Natural killer cell (primary cell): ENCODE measurements around the gene WDR18. TPM values are rescaled to one million over a fixed set of nuclear protein-coding genes. Genes with fewer than 3 reads are reported as not detected.
"Not testable (repeated sequence)": the region's sequence is repeated elsewhere in the genome, so short reads cannot be mapped to it uniquely, and the experiment has no call there.

ENCODE experiments used
- ATAC-seq, 3 donors: fragments of 150-1000 bp in 2 of 3; fragments of 200-7000 bp in 1 of 3; cut with Tn5 transposase; 1 replicate in 1 of 3; 2 replicates in 2 of 3; pipeline ENCODE4 v1.10.0; 2021; ENCODE audit warnings: mild to moderate bottlenecking in 2 of 3, moderate library complexity in 2 of 3
- DNase-seq, 2 donors: peaks; one replicate each; pipeline versions ENCODE4 v3.0.0 to v3.0.0-alpha.2; 2013 to 2021; ENCODE audit warnings: mixed read lengths in 1 of 2
- H3K27ac ChIP-seq: one replicate; pipeline ENCODE4 v1.5.1; 2013; ENCODE audit warnings: mild to moderate bottlenecking, low read length
- H3K27me3 ChIP-seq: one replicate; pipeline ENCODE4 v1.6.1; 2013; ENCODE audit warnings: low read length; ENCODE audit not compliant: control insufficient read depth, insufficient read depth
- H3K36me3 ChIP-seq: one replicate; pipeline ENCODE4 v1.6.1; 2013; ENCODE audit warnings: low read length; ENCODE audit not compliant: control insufficient read depth, insufficient read depth
- H3K4me1 ChIP-seq: one replicate; pipeline ENCODE4 v1.6.1; 2013; ENCODE audit warnings: low read length; ENCODE audit not compliant: control insufficient read depth, insufficient read depth
- H3K4me3 ChIP-seq: one replicate; pipeline ENCODE4 v1.5.1; 2013; ENCODE audit warnings: low read length
- H3K9me3 ChIP-seq: one replicate; pipeline ENCODE4 v1.6.1; 2013; ENCODE audit warnings: low read length; ENCODE audit not compliant: control insufficient read depth, insufficient read depth
- H3K27ac Mint-ChIP-seq, 2 donors: one replicate each; pipeline ENCODE4 v1.8.0; 2022; ENCODE audit warnings: mild to moderate bottlenecking in 2 of 2, mixed read lengths in 2 of 2, moderate library complexity in 1 of 2
- H3K27me3 Mint-ChIP-seq, 2 donors: one replicate each; pipeline ENCODE4 v1.8.0; 2022; ENCODE audit warnings: low read depth in 2 of 2, mixed read lengths in 2 of 2
- H3K36me3 Mint-ChIP-seq: one replicate; pipeline ENCODE4 v1.8.0; 2022; ENCODE audit warnings: mixed read lengths
- H3K4me1 Mint-ChIP-seq, 2 donors: one replicate each; pipeline ENCODE4 v1.8.0; 2022; ENCODE audit warnings: mixed read lengths in 2 of 2
- H3K4me3 Mint-ChIP-seq: one replicate; pipeline ENCODE4 v1.8.0; 2022; ENCODE audit warnings: mild to moderate bottlenecking, moderate library complexity, mixed read lengths
- H3K9me3 Mint-ChIP-seq, 2 donors: one replicate each; pipeline ENCODE4 v1.8.0; 2022; ENCODE audit warnings: mixed read lengths in 2 of 2
- WGBS: methylation state at CpG from one replicate; pipeline ENCODE4 v1.1.7; 2013; ENCODE audit warnings: missing lambda C conversion rate; ENCODE audit not compliant: insufficient coverage; 5-methylcytosine and 5-hydroxymethylcytosine counted together
- intact Hi-C: fragments of 100-400 bp; cut with micrococcal nuclease; formaldehyde crosslinking; loops from one replicate; pipeline ENCODE4 v1.14.2; 2022
- total RNA-seq, 4 donors: library from RNA; stranded (reverse); fragments of 120-200 nt in 1 of 4; gene quantifications; one replicate each; pipeline versions ENCODE4 v1.2.3 to v1.2.4, GENCODE V29; 2013 to 2022
- TF ChIP-seq, protein P1 (sequence below): fragments of 200-600 bp; IDR thresholded peaks from one replicate; pipeline ENCODE4 v1.8.0; 2022; ENCODE audit warnings: antibody characterized with exemption

WDR18 gene
- total RNA-seq, 3 donors from 2014 or later (not counting 1 experiment from before 2014, with no cell fraction given) = 17.5 to 25.4 (median 22.7) TPM

DNA sequence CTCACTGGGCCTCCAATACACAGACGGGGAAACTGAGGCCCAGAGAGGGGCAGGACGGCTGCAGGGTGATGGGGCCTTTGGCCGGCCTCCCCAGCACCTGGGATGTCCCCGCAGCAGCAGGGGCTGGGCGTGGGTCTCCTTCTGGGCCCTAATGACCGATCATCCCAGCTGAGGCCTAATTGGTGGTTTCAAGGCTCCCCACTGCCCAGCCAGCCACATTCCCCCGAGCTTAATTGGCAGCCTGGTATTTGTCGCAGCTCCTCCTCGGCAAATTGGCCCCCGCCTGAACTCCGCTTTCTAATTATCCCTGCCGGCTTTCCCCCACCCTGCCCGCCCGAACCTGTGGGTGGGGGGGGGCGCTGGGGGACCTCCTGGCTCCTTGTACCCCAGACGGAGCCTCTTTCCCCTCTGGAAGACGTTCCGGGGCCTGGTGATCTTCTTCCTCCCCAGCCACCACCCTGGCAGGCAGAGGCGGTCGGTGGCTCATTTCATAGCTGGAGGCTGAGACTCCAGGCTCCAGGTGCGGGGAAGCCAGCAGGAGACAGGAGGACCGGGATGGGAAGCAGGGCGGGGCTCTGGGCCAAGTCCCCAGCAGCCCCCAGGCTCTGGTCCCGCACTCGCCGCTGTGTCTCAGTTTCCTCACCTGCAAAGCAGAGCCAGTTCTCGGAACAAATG lies 27.2 kb upstream of the WDR18 start:
- Histone ChIP-seq H3K27me3 (no peaks in the 10 kb centered on the region), H3K4me3 (no peak overlapping the region), H3K9me3 (no peaks in the 10 kb centered on the region), H3K27ac (no peak overlapping the region), H3K4me1 (peaks cover 21% of the 10 kb centered on the region), H3K36me3 (peaks cover 2% of the 10 kb centered on the region)
- DNase-seq (no peak), ATAC-seq (no peak)
- TF ChIP-seq, protein P1, sequence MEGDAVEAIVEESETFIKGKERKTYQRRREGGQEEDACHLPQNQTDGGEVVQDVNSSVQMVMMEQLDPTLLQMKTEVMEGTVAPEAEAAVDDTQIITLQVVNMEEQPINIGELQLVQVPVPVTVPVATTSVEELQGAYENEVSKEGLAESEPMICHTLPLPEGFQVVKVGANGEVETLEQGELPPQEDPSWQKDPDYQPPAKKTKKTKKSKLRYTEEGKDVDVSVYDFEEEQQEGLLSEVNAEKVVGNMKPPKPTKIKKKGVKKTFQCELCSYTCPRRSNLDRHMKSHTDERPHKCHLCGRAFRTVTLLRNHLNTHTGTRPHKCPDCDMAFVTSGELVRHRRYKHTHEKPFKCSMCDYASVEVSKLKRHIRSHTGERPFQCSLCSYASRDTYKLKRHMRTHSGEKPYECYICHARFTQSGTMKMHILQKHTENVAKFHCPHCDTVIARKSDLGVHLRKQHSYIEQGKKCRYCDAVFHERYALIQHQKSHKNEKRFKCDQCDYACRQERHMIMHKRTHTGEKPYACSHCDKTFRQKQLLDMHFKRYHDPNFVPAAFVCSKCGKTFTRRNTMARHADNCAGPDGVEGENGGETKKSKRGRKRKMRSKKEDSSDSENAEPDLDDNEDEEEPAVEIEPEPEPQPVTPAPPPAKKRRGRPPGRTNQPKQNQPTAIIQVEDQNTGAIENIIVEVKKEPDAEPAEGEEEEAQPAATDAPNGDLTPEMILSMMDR = no peak
- intact Hi-C loops = no loop called here
- Mint-ChIP-seq H3K27ac (no peak overlapping the region), H3K4me3 (no peak overlapping the region), H3K9me3 (no peaks in the 10 kb centered on the region), H3K36me3 (no peaks in the 10 kb centered on the region), H3K27me3 (no peaks in the 10 kb centered on the region), H3K4me1 (peaks cover 0 to 11% of the 10 kb centered on the region in 2 donors)
- WGBS = 92% methylated on average over 27 of the region's 27 CpGs

DNA sequence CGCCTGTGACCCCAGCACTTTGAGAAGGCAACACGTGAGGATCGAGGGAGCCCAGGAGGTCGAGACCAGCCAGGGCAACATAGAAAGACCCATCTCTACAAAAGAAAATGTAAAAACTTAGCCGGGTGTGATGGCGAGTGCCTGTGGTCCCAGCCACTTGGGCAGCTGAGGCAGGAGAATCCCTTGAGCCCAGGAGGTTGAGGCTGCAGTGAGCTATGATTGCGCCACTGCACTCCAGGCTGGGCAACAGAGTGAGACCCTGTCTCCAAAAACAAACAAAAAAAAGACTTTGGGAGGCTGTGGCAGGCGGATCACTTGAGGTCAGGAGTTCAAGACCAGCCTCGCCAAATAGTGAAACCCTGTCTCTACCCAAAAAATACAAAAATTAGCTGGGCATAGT lies 26.6 kb upstream of the WDR18 start:
- intact Hi-C loops, H3K4me3 ChIP-seq, H3K27me3 ChIP-seq, DNase-seq, H3K9me3 Mint-ChIP-seq, H3K4me3 Mint-ChIP-seq, H3K36me3 Mint-ChIP-seq, H3K27me3 Mint-ChIP-seq, H3K27ac ChIP-seq, ATAC-seq, H3K9me3 ChIP-seq, H3K36me3 ChIP-seq, H3K27ac Mint-ChIP-seq: not testable (repeated sequence)
- peaks cover 0 to 11% of the 10 kb centered on the region in 2 donors for H3K4me1 Mint-ChIP-seq
- H3K4me1 ChIP-seq = peaks cover 16% of the 10 kb centered on the region
- WGBS = 96% methylated on average over 9 of the region's 9 CpGs

DNA sequence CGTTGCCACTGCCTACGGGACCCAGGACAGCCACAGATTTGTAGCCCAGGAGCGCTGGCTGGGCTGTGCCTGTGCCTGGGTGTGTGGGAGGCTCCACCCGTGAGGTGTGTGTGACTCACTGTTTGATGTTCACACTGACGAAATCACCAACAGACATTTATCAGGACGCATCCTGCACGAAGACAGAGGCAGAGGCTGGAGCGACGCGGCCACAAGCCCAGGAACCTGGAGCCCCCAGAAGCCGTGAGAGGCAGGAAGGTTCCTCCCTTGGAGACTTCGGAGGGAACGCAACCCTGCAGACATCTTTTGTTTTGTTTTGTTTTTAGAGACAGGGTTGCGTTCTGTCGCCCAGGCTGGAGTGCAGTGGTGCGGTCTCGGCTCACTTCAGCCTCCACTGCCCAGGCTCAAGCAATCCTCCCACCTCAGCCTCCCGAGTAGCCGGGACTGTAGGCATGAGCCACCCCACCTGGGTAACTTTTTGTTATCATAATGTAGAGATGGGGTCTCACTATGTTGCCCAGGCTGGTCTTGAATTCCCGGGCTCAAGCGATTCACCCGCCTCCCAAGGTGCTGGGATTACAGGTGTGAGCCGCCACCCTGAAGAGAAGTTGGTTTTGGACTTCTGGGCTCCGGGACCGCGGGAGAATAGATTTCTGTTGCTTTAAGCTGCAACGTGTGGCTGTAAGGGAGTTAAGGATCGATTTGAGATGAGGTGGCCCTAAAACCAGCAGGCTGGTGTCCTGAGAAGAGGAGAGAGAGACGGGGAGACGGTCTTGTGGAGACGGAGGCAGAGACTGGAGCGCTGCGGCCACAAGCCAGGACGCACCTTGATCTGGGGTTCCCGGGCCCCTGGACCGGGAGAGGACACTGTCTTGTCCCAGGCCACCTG lies 24.9 kb upstream of the WDR18 start:
- no peaks in the 10 kb centered on the region for H3K36me3 Mint-ChIP-seq
- no peaks in the 10 kb centered on the region for H3K4me1 ChIP-seq
- no peak overlapping the region for H3K4me3 ChIP-seq
- peaks cover 2% of the 10 kb centered on the region for H3K36me3 ChIP-seq
- TF ChIP-seq, protein P1 = no peak
- no peaks in the 10 kb centered on the region for H3K9me3 Mint-ChIP-seq
- 90% methylated on average over 32 of the region's 36 CpGs for WGBS
- H3K4me3 Mint-ChIP-seq = no peak overlapping the region
- ATAC-seq (no peak), DNase-seq (no peak)
- no peaks in the 10 kb centered on the region for H3K4me1 Mint-ChIP-seq
- H3K27me3 Mint-ChIP-seq = no peaks in the 10 kb centered on the region
- intact Hi-C loops = no loop called here
- H3K9me3 ChIP-seq = no peaks in the 10 kb centered on the region
- no peak overlapping the region for H3K27ac Mint-ChIP-seq
- no peak overlapping the region for H3K27ac ChIP-seq
- H3K27me3 ChIP-seq = no peaks in the 10 kb centered on the region

DNA sequence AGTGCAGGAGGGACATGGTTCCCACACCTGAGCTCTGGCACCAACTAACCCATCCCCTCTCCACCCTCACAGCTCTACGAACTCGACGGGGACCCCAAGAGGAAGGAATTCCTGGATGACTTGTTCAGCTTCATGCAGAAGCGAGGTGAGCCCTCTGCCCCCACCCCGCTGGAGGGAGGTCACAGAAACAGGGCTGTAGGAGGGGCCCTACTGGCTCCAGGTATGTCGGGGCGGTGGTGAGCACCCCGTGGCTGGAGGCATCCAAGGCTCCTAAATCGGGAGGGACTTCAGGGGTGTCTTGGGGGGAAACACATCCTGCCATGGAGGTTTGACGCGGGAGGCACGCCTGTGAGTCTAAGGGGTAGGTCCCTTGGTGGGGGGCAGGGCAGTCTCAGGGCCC lies 24.1 kb upstream of the WDR18 start:
- H3K4me1 ChIP-seq = no peaks in the 10 kb centered on the region
- no peaks in the 10 kb centered on the region for H3K9me3 Mint-ChIP-seq
- intact Hi-C loops = no loop called here
- 70% methylated on average over 10 of the region's 12 CpGs for WGBS
- ATAC-seq = no peak
- H3K9me3 ChIP-seq = no peaks in the 10 kb centered on the region
- H3K4me1 Mint-ChIP-seq = no peaks in the 10 kb centered on the region
- H3K27me3 ChIP-seq = no peaks in the 10 kb centered on the region
- no peak for DNase-seq
- no peak overlapping the region for H3K4me3 ChIP-seq
- H3K27me3 Mint-ChIP-seq = no peaks in the 10 kb centered on the region
- peaks cover 4% of the 10 kb centered on the region for H3K36me3 ChIP-seq
- H3K27ac Mint-ChIP-seq = no peak overlapping the region
- H3K4me3 Mint-ChIP-seq = no peak overlapping the region
- TF ChIP-seq, protein P1 = no peak
- H3K36me3 Mint-ChIP-seq = no peaks in the 10 kb centered on the region
- H3K27ac ChIP-seq = no peak overlapping the region
